HG02571 (cell line): ENCODE data around the gene MBOAT2.
"Not testable (repeated sequence)": the region's sequence is repeated elsewhere in the genome, so short reads cannot be mapped to it uniquely, and the experiment has no call there.

Source experiments
- ATAC-seq: cut with Tn5 transposase; IDR thresholded peaks from one replicate; pipeline ENCODE4 v1.9.1; 2021; ENCODE audit warnings: mild to moderate bottlenecking, moderate library complexity; ENCODE audit not compliant: unreplicated experiment

The MBOAT2 gene

GRCh38 chr2:8993196-8993901 is 10.1 kb downstream of the MBOAT2 start:
- no peak for ATAC-seq

DNA sequence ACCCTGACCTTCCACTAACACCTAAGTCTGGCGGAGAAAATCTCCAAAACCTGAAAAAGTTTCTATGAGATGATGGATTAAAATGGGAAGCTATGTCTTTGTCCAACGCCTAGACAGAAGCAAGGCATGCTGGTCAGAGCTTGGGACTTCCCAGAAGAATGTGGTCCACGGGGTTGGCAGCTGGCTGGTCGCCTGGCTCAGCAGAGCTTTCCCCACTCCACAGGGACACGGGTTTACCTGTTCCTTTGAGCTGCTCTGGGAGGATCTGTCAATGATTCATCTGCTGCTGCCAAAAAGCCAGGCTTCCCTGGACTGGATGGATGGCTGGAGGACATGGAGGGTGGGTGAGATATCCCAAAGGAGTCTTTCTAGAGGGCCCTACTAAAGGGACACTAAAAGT is 10.8 kb downstream of the MBOAT2 start:
- ATAC-seq: no peak

- no peak for ATAC-seq
Observed at GRCh38 chr2:8989536-8990079, 13.9 kb downstream of the MBOAT2 start.

DNA sequence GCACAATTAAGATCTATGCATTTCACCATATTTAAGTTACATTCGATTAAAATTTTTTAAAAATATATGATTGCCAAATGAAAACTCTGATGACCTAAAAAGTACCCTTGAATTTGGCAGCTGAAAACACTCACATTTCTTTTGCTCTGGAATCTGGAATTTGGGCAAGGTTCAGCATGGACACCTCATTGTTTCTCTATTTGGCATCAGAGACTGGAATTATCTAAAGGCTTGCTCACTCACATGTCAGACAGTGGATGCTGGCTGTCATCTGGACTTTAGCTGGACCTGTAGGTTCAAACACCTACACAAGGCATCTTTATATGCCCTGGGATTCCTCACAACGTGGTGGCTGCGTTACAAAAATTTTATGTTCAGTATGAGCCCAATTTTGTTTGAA is 16.1 kb downstream of the MBOAT2 start:
- ATAC-seq: no peak

DNA sequence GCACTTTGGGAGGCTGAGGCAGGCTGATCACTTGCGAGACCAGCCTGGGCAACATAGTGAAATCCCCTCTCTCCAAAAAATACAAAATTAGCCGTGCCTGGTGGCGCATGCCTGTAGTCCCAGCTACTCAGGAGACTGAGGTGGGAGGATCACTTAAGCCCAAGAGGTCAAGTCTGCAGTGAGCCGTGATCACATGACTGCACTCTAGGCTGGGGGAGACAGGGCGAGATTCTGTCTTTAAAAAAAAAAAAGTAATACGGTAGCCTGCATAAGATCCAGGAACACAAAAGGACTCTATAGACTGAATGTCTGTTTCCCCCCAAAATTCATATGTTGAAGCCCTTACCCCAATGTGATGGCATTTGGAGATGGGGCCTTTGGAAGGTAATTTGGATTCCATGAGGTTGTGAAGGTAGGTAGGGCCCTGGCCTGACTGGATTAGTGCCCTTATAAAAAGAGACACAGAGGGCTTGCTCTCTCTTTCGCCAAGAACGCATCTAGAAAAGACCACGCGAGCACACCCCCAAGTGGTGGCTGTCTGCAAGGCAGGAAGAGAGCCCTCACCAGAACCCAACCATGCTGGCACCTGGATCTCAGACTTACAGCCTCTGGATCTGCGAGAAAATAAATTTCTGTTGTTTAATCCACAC is 17.0 kb downstream of the MBOAT2 start:
- no peak for ATAC-seq

GRCh38 chr2:8985561-8986326 is 17.7 kb downstream of the MBOAT2 start:
- no peak for ATAC-seq

GRCh38 chr2:8984855-8985254 is 18.6 kb downstream of the MBOAT2 start:
- no peak for ATAC-seq

GRCh38 chr2:8984157-8984556 is 19.3 kb downstream of the MBOAT2 start:
- no peak for ATAC-seq

GRCh38 chr2:8983571-8983970 is 19.9 kb downstream of the MBOAT2 start:
- no peak for ATAC-seq

- no peak for ATAC-seq
Observed at GRCh38 chr2:8981876-8982275, 21.6 kb downstream of the MBOAT2 start.

DNA sequence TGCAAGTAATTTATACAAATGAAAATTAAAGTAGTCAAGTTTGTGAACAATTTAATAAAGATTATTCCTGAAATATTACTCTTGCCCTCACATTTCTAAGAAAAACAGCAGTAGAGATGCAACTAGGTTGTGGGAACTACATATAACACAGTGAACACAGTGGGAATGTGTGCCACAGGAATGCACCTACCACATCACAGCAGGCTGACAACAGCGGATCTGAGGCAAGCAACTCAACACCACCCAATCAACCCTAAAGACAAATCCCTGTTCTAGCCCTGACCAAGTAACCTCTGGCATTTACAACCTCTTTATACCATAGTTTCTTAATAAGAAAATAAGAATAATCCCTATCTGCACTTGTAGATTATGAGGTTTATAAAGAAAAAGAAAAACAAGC is 23.4 kb downstream of the MBOAT2 start:
- no peak for ATAC-seq

- ATAC-seq: no peak
Observed at GRCh38 chr2:8977758-8978157, 25.7 kb downstream of the MBOAT2 start.

DNA sequence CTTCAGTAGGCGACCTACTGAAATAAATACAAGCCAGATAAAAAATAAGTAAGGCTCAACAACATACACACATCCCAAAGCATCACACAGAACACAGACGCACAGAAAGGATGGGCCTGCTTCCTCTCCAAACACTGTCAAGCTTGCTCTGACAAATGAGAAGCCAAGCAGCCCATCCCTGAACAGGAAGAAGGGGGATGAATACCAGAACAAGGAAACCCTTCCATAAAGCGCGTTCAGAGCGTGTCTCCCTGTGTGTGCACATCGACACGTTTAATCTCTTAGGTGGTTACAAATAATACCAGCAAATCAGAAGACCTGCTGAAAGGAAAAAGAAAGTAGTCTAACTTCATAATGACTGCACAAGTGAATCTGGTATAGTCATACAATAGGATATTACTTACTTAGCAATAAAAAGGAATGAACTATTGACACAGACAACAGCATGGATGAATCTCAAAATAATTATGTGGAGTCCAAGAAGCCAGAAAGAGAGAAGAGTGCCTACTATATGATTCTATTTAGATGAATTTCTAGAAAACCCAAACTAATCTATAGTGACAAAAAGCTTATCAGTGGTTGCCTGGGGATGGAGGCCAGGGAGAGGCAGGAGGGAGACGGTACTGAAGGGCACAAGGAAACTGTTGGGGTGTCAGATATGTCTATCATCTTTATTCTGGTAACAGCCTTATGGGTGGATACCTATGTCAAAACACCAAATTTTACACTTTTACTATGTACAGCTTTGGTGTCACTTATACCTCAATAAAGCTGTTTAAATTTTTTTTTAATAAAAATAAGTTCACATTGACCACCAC is 26.8 kb downstream of the MBOAT2 start:
- ATAC-seq: no peak

DNA sequence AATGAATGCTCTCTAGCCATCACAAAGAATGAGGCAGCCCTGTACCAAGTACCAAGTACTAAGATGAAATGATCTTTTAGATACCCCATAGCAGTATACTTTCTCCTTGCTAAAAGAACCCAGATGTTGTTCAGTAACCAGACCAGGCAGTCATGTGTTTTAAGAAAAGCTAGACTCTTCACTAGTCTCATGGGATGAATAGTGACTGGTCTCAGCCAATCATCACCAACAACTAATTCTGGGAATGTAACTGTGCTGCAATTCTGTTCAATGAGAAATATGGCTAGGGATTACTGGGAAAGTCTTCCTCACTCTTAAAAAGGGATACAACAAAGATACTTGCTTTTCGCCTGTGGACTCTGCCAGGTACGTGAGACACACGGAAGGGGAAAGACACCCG is 29.5 kb downstream of the MBOAT2 start:
- ATAC-seq: no peak

GRCh38 chr2:8973017-8973416 is 30.5 kb downstream of the MBOAT2 start:
- not testable (repeated sequence) for ATAC-seq

DNA sequence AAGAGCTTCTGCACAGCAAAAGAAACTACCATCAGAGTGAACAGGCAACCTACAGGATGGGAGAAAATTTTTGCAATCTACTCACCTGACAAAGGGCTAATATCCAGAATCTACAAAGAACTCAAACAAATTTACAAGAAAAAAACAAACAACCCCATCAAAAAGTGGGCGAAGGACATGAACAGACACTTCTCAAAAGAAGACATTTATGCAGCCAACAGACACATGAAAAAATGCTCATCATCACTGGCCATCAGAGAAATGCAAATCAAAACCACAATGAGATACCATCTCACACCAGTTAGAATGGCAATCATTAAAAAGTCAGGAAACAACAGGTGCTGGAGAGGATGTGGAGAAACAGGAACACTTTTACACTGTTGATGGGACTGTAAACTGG is 30.9 kb downstream of the MBOAT2 start:
- ATAC-seq: not testable (repeated sequence)

- ATAC-seq: not testable (repeated sequence)
Observed at GRCh38 chr2:8969348-8969747, 34.1 kb downstream of the MBOAT2 start.

GRCh38 chr2:8966123-8966908 is 37.2 kb downstream of the MBOAT2 start:
- ATAC-seq: no peak

GRCh38 chr2:8965216-8965969 is 38.1 kb downstream of the MBOAT2 start:
- no peak for ATAC-seq
